Endothelial cell of umbilical vein (primary cell): Measurements from ENCODE around the gene DDHD1.
"Not testable (repeated sequence)": the region's sequence is repeated elsewhere in the genome, so short reads cannot be mapped to it uniquely, and the experiment has no call there.

Experiments
- POLR2AphosphoS5 ChIP-seq: IDR thresholded peaks from 2 replicates; pipeline ENCODE4 v1.6.1; 2012; ENCODE audit warnings: low read depth, mild to moderate bottlenecking, control low read depth, low read length, moderate library complexity; ENCODE audit not compliant: insufficient read depth
- TF ChIP-seq, protein P1 (sequence below), 2 donors: IDR thresholded peaks; 1 replicate in 1 of 2; 2 replicates in 1 of 2; pipeline ENCODE4 v1.5.1; 2011; ENCODE audit warnings: low read length in 2 of 2, mild to moderate bottlenecking in 2 of 2, moderate library complexity in 2 of 2, control low read depth in 1 of 2, inconsistent platforms in 1 of 2, low read depth in 1 of 2; ENCODE audit not compliant: insufficient read depth in 1 of 2; ENCODE audit errors: extremely low read depth in 1 of 2

DNA sequence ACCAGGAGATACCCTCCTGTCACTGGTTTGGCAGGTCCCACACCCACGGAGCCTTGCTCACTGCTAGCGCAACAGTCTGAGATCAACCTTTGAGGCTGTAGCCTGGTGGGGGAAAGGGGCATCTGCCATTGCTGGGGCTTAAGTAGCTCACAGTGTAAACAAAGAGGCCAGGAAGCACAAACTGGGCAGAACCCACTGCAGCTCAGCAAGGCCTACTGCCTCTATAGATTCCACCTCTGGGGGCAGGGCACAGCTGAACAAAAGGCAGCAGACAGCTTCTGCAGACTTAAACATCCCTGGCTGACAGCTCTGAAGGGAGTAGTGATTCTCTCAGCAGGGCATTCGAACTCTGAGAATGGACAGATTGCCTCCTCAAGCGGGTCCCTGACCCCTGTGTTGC, 35.6 kb downstream of the DDHD1 start:
- TF ChIP-seq, protein P1, sequence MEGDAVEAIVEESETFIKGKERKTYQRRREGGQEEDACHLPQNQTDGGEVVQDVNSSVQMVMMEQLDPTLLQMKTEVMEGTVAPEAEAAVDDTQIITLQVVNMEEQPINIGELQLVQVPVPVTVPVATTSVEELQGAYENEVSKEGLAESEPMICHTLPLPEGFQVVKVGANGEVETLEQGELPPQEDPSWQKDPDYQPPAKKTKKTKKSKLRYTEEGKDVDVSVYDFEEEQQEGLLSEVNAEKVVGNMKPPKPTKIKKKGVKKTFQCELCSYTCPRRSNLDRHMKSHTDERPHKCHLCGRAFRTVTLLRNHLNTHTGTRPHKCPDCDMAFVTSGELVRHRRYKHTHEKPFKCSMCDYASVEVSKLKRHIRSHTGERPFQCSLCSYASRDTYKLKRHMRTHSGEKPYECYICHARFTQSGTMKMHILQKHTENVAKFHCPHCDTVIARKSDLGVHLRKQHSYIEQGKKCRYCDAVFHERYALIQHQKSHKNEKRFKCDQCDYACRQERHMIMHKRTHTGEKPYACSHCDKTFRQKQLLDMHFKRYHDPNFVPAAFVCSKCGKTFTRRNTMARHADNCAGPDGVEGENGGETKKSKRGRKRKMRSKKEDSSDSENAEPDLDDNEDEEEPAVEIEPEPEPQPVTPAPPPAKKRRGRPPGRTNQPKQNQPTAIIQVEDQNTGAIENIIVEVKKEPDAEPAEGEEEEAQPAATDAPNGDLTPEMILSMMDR (IDR thresholded peaks at IDR 0.05; ENCODE audit: extremely low read depth in 1 of 2, insufficient read depth in 1 of 2, low read depth in 1 of 2, low read length in 2 of 2), result not testable (repeated sequence)
- TF ChIP-seq POLR2AphosphoS5, result not testable (repeated sequence)
